Ovary (tissue), 3 donors: ENCODE results near the gene NOC3L.

Source experiments
- CTCF ChIP-seq, 3 donors: fragments of 450-650 bp in 2 of 3; fragments of 200-600 bp in 1 of 3; IDR thresholded peaks; one replicate each; pipeline versions ENCODE4 v1.5.1 to v1.8.0; 2016 to 2022; ENCODE audit warnings: antibody characterized with exemption in 3 of 3, mild to moderate bottlenecking in 1 of 3
- POLR2A ChIP-seq: fragments of 450-650 bp; IDR thresholded peaks from one replicate; pipeline ENCODE4 v1.6.1; 2017; ENCODE audit warnings: antibody characterized with exemption, mild to moderate bottlenecking, moderate library complexity
- donor health status: DM: no; HTN: no; CAD: no.

GRCh38 chr10:94357193-94357592, 5.5 kb downstream of the NOC3L start:
- TF ChIP-seq CTCF (IDR thresholded peaks at IDR 0.05): no peak
- TF ChIP-seq POLR2A: no peak
